Measurements from ENCODE around the gene GAN. TPM values are rescaled to one million over a fixed set of nuclear protein-coding genes. Genes with fewer than 3 reads are reported as not detected.

GAN gene
- total RNA-seq, 5 donors from 2014 or later (not counting 1 experiment from before 2014, with no cell fraction given) = 5.4 to 8.1 (median 7.5) TPM

- ChIA-PET CTCF (no interaction called here), POLR2A (no interaction called here)
- Mint-ChIP-seq H3K9me3 (no peaks in the 10 kb centered on the region), H3K4me3 (no peak overlapping the region), H3K36me3 (no peaks in the 10 kb centered on the region), H3K27me3 (peaks cover 8 to 27% of the 10 kb centered on the region in 2 donors), H3K27ac (no peak overlapping the region), H3K4me1 (no peaks in the 10 kb centered on the region)
- Histone ChIP-seq H3K9me3 (no peaks in the 10 kb centered on the region), H3K4me1 (ENCODE audit: control insufficient read depth in 1 of 2, extremely low read depth in 1 of 2, insufficient read depth in 2 of 2, low read length in 2 of 2) (no peaks in the 10 kb centered on the region), H3K27me3 (replicated peaks in 1 of 2; ENCODE audit: control insufficient read depth in 2 of 2, extremely low read depth in 1 of 2, insufficient read depth in 2 of 2, low read length in 1 of 2) (peaks cover 0 to 20% of the 10 kb centered on the region in 2 experiments), H3K36me3 (ENCODE audit: control insufficient read depth in 2 of 2, extremely low read depth in 1 of 2, insufficient read depth in 1 of 2, low read length in 1 of 2) (no peaks in the 10 kb centered on the region), H3K27ac (ENCODE audit: low read length) (no peak overlapping the region), H3K4me3 (ENCODE audit: control insufficient read depth in 1 of 2, extremely low read depth in 1 of 2, low read length in 1 of 2) (no peak overlapping the region)
- 57% methylated on average over 2 of the region's 11 CpGs for WGBS (ENCODE audit: insufficient coverage)
- DNase-seq (no peak), ATAC-seq (replicated peaks in 1 of 4) (no peak)
These were observed 20.6 kb upstream of the GAN start for GRCh38 chr16:81293909-81294802.

DNA sequence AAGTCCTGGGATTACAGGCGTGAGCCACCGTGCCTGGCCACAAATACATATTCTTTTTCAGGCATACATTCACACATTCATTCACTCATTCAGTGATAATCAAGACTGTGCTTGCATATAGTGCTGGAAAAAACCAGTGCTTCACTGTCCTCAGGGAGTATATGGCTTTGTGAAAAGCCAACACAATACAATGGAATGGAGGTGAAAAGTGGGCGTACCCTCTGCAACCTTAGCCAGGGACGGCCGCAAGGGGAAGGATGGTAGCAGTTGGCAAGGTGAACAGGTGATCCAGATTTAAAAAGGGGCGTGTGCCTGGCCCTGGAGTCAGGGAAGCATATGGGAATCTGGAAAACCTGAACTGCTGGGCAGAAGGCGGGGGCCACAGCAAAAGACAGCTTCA lies 18.1 kb upstream of the GAN start:
- Histone ChIP-seq H3K9me3 (no peaks in the 10 kb centered on the region), H3K27ac (ENCODE audit: low read length) (no peak overlapping the region), H3K27me3 (replicated peaks in 1 of 2; ENCODE audit: control insufficient read depth in 2 of 2, extremely low read depth in 1 of 2, insufficient read depth in 2 of 2, low read length in 1 of 2) (peaks cover 0 to 13% of the 10 kb centered on the region in 2 experiments), H3K36me3 (ENCODE audit: control insufficient read depth in 2 of 2, extremely low read depth in 1 of 2, insufficient read depth in 1 of 2, low read length in 1 of 2) (no peaks in the 10 kb centered on the region), H3K4me1 (ENCODE audit: control insufficient read depth in 1 of 2, extremely low read depth in 1 of 2, insufficient read depth in 2 of 2, low read length in 2 of 2) (no peaks in the 10 kb centered on the region), H3K4me3 (ENCODE audit: control insufficient read depth in 1 of 2, extremely low read depth in 1 of 2, low read length in 1 of 2) (no peak overlapping the region)
- H3K4me1 Mint-ChIP-seq = no peaks in the 10 kb centered on the region
- ChIA-PET POLR2A (no interaction called here), CTCF (no interaction called here)
- WGBS (ENCODE audit: insufficient coverage) = 82% methylated on average over 2 of the region's 7 CpGs
- H3K4me3 Mint-ChIP-seq = no peak overlapping the region
- no peak overlapping the region for H3K27ac Mint-ChIP-seq
- DNase-seq (no peak), ATAC-seq (replicated peaks in 1 of 4) (no peak)
- H3K27me3 Mint-ChIP-seq = peaks cover 8 to 19% of the 10 kb centered on the region in 2 donors
- H3K36me3 Mint-ChIP-seq = no peaks in the 10 kb centered on the region
- H3K9me3 Mint-ChIP-seq = peaks cover 0 to 3% (median 0%) of the 10 kb centered on the region in 3 donors

DNA sequence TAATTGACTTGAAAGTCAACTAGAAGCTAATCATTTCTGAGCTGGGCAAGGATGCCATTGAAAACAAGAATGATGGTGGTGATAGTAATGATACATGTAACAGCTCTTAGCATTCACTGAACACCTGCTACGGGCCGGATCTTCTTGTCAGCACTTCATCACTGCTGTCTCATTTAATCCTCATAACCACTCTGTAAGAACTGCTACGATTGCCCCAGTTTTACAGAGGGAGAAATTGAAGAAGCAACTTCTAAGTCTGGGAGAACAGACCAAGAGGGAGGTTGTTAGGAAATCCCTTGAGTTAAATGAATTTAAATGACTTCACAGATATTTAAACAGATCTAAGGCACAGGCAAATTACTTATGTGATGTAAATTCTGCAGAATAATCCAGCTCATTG lies 7.0 kb upstream of the GAN start:
- peaks cover 3 to 5% of the 10 kb centered on the region in 2 donors for H3K36me3 ChIP-seq (ENCODE audit: control insufficient read depth in 2 of 2, extremely low read depth in 1 of 2, insufficient read depth in 1 of 2, low read length in 1 of 2)
- H3K9me3 ChIP-seq = no peaks in the 10 kb centered on the region
- Mint-ChIP-seq H3K36me3 (peaks cover 3% of the 10 kb centered on the region), H3K9me3 (no peaks in the 10 kb centered on the region), H3K4me3 (no peak overlapping the region), H3K27me3 (no peaks in the 10 kb centered on the region), H3K27ac (no peak overlapping the region), H3K4me1 (peaks cover 25 to 27% (median 25%) of the 10 kb centered on the region in 3 donors)
- no peaks in the 10 kb centered on the region for H3K27me3 ChIP-seq (replicated peaks in 1 of 2; ENCODE audit: control insufficient read depth in 2 of 2, extremely low read depth in 1 of 2, insufficient read depth in 2 of 2, low read length in 1 of 2)
- CTCF ChIA-PET = no interaction called here
- H3K27ac ChIP-seq (ENCODE audit: low read length) = no peak overlapping the region
- POLR2A ChIA-PET = no interaction called here
- no peak overlapping the region for H3K4me3 ChIP-seq (ENCODE audit: control insufficient read depth in 1 of 2, extremely low read depth in 1 of 2, low read length in 1 of 2)
- peaks cover 0 to 3% of the 10 kb centered on the region in 2 experiments for H3K4me1 ChIP-seq (ENCODE audit: control insufficient read depth in 1 of 2, extremely low read depth in 1 of 2, insufficient read depth in 2 of 2, low read length in 2 of 2)
- WGBS (ENCODE audit: insufficient coverage) = no CpG with 5 or more reads among the region's 3 CpGs
- ATAC-seq (replicated peaks in 1 of 4) = no peak
- no peak for DNase-seq

DNA sequence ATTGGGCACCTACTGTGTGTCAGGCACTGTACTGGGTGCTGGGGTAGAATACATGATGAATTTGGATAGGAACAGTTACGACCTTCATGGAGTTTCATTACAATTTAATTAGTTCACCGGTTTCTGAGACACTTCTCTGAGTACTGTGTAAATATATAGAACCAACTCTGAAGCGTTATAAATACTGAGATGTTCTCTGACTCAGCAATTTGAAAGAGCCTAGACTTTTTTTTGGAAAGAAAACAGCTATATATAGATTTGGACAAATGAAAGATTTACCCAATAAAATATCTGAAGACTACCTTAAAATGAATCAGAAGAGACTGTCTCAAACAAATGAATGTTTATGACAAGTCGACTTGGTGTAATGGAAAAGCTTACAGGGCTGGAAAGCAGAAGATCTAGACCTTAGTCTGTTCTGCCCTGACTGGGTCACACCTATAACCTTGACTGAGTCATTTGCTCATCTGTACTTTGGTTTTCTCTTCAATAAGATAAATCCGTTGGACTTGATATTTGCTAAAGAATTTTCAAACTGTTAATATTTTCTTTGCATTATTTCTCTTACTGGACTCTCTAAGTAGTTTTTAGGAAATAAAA lies 4.6 kb upstream of the GAN start:
- WGBS (ENCODE audit: insufficient coverage) = 40% methylated on average over 1 of the region's 5 CpGs

GRCh38 chr16:81311762-81312161 lies 3.0 kb upstream of the GAN start:
- Histone ChIP-seq H3K4me1 (ENCODE audit: control insufficient read depth in 1 of 2, extremely low read depth in 1 of 2, insufficient read depth in 2 of 2, low read length in 2 of 2) (peaks cover 12 to 24% of the 10 kb centered on the region in 2 experiments), H3K4me3 (ENCODE audit: control insufficient read depth in 1 of 2, extremely low read depth in 1 of 2, low read length in 1 of 2) (no peak overlapping the region), H3K36me3 (ENCODE audit: control insufficient read depth in 2 of 2, extremely low read depth in 1 of 2, insufficient read depth in 1 of 2, low read length in 1 of 2) (peaks cover 3 to 5% of the 10 kb centered on the region in 2 donors), H3K27ac (ENCODE audit: low read length) (no peak overlapping the region), H3K9me3 (no peaks in the 10 kb centered on the region), H3K27me3 (replicated peaks in 1 of 2; ENCODE audit: control insufficient read depth in 2 of 2, extremely low read depth in 1 of 2, insufficient read depth in 2 of 2, low read length in 1 of 2) (no peaks in the 10 kb centered on the region)
- ChIA-PET POLR2A (no interaction called here), CTCF (no interaction called here)
- Mint-ChIP-seq H3K4me1 (peaks cover 51 to 55% (median 54%) of the 10 kb centered on the region in 3 donors), H3K4me3 (no peak overlapping the region), H3K9me3 (no peaks in the 10 kb centered on the region), H3K27ac (no peak overlapping the region), H3K27me3 (no peaks in the 10 kb centered on the region), H3K36me3 (no peaks in the 10 kb centered on the region)
- no peak for DNase-seq
- no peak for ATAC-seq (replicated peaks in 1 of 4)

More for the DNA sequence above, 4.6 kb upstream of the GAN start:
- H3K4me1 ChIP-seq (ENCODE audit: control insufficient read depth in 1 of 2, extremely low read depth in 1 of 2, insufficient read depth in 2 of 2, low read length in 2 of 2) = peaks cover 8 to 19% of the 10 kb centered on the region in 2 experiments
- DNase-seq = no peak
- ChIA-PET CTCF (no interaction called here), POLR2A (no interaction called here)
- Mint-ChIP-seq H3K36me3 (peaks cover 3% of the 10 kb centered on the region), H3K27me3 (no peaks in the 10 kb centered on the region), H3K9me3 (no peaks in the 10 kb centered on the region), H3K27ac (peak overlapping the region in 1 of 2 donors; percentile 12), H3K4me1 (peaks cover 45 to 46% (median 45%) of the 10 kb centered on the region in 3 donors), H3K4me3 (no peak overlapping the region)
- H3K36me3 ChIP-seq (ENCODE audit: control insufficient read depth in 2 of 2, extremely low read depth in 1 of 2, insufficient read depth in 1 of 2, low read length in 1 of 2) = peaks cover 3 to 5% of the 10 kb centered on the region in 2 donors
- no peak overlapping the region for H3K27ac ChIP-seq (ENCODE audit: low read length)
- no peaks in the 10 kb centered on the region for H3K9me3 ChIP-seq
- H3K27me3 ChIP-seq (replicated peaks in 1 of 2; ENCODE audit: control insufficient read depth in 2 of 2, extremely low read depth in 1 of 2, insufficient read depth in 2 of 2, low read length in 1 of 2) = no peaks in the 10 kb centered on the region
- ATAC-seq (replicated peaks in 1 of 4) = no peak
- no peak overlapping the region for H3K4me3 ChIP-seq (ENCODE audit: control insufficient read depth in 1 of 2, extremely low read depth in 1 of 2, low read length in 1 of 2)

DNA sequence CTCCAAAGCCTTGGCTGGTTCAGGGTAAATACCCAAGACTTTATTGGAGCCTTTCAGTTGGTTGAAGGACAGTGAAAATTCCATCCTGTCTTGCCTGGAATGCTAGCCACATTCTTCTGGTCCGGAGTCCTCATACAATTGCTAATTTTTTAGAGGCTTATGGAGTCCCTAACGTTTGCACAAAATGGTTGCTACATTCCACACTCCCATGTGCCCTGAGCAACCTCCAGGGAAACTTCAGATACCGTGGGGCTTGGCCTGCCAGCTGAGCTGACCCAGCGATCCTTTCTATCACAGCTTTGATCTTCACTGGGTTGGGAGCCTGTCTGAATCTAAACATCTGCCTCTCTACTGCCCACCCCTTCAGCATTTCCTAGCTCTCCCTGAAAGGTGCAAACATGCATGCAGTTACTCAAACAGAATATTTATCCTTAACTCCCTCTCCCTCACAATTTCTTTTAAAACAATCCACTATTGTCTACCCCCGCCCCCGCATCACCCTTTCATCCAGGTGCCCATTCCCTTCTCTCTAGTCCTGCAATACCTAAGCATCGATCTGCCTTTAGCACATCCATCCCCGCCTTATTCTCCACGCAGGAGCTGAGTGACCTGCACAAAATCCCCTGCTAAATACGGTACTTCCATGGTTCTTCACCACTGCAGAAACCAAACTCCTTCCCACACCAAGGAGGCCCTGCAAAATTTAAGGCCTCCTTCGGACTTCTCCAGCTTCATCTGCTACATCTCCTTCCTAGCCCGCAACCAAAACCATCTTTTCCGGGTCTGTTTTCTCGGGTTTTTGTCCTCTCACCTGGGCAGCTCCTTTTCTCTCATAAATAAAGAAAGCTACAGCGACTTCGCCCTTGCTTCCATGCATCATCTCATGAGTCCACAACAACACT lies 810 bp upstream of the GAN start:
- H3K9me3 Mint-ChIP-seq = no peaks in the 10 kb centered on the region
- no peak for ATAC-seq (replicated peaks in 1 of 4)
- H3K4me1 ChIP-seq (ENCODE audit: control insufficient read depth in 1 of 2, extremely low read depth in 1 of 2, insufficient read depth in 2 of 2, low read length in 2 of 2) = peaks cover 12 to 24% of the 10 kb centered on the region in 2 experiments
- H3K4me3 ChIP-seq (ENCODE audit: control insufficient read depth in 1 of 2, extremely low read depth in 1 of 2, low read length in 1 of 2) = peak overlapping the region; percentile 78 to 87
- H3K27ac Mint-ChIP-seq = peak overlapping the region; percentile 84 to 94
- H3K36me3 ChIP-seq (ENCODE audit: control insufficient read depth in 2 of 2, extremely low read depth in 1 of 2, insufficient read depth in 1 of 2, low read length in 1 of 2) = peaks cover 0 to 3% of the 10 kb centered on the region in 2 donors
- H3K27me3 Mint-ChIP-seq = no peaks in the 10 kb centered on the region
- no peaks in the 10 kb centered on the region for H3K27me3 ChIP-seq (replicated peaks in 1 of 2; ENCODE audit: control insufficient read depth in 2 of 2, extremely low read depth in 1 of 2, insufficient read depth in 2 of 2, low read length in 1 of 2)
- no peaks in the 10 kb centered on the region for H3K9me3 ChIP-seq
- CTCF ChIA-PET = interaction anchor here in 1 of 2 donors (0.5 kb wide), 1 partner anchor 89 kb away, joined by 5 read pairs; no protein-coding TSS in a partner anchor
- H3K36me3 Mint-ChIP-seq = no peaks in the 10 kb centered on the region
- H3K27ac ChIP-seq (ENCODE audit: low read length) = peak overlapping the region; percentile 60
- 13% methylated on average over 15 of the region's 16 CpGs for WGBS (ENCODE audit: insufficient coverage)
- DNase-seq = peak in 2 of 35 experiments; percentile 2 to 9
- H3K4me3 Mint-ChIP-seq = peak overlapping the region; percentile 94 to 98 (median 96)
- peaks cover 55 to 62% (median 57%) of the 10 kb centered on the region in 3 donors for H3K4me1 Mint-ChIP-seq
- POLR2A ChIA-PET = interaction anchor here (0.6 kb wide), 2 partner anchors 447 to 645 kb away, joined by 3 to 6 read pairs; no protein-coding TSS in a partner anchor
